IMR-90 (cell line): ENCODE data around the gene NCLN. TPM values are rescaled to one million over a fixed set of nuclear protein-coding genes. Genes with fewer than 3 reads are reported as not detected.

ENCODE experiments used
- ATAC-seq: fragments of 200-7000 bp; cut with Tn5 transposase; 2 replicates; pipeline ENCODE4 v1.9.1; 2020; ENCODE audit warnings: low read depth, mild to moderate bottlenecking, moderate library complexity
- BruUV-seq: library from RNA; stranded (reverse); fragments of 400-500 nt; replicated peaks from 2 replicates; lab custom pipeline; 2021; lab: Mats Ljungman, UMichigan
- CTCF ChIA-PET: fragments of 300-600 bp; formaldehyde crosslinking; extraction: SDS; loops from one replicate; lab custom pipeline; 2021; ENCODE audit warnings: antibody characterized with exemption; lab: Yijun Ruan, JAX
- POLR2A ChIA-PET: fragments of 300-600 bp; sonication (Branson Sonifier 250); formaldehyde crosslinking; loops from one replicate; lab custom pipeline; 2022; ENCODE audit warnings: antibody characterized with exemption; ENCODE audit not compliant: unreplicated experiment; lab: Charles Lee
- DNase-seq: peaks from one replicate; pipeline ENCODE4 v3.0.0; 2013
- H2AFZ ChIP-seq: replicated peaks from 2 replicates; pipeline ENCODE3; 2013; ENCODE audit warnings: low read length, mild to moderate bottlenecking; ENCODE audit not compliant: poor library complexity
- H2AK5ac ChIP-seq: 2 replicates; pipeline ENCODE4 v1.6.1; 2013; ENCODE audit warnings: low read depth, low read length, inconsistent platforms
- H2AK9ac ChIP-seq: replicated peaks from 2 replicates; pipeline ENCODE3; 2013; ENCODE audit warnings: mild to moderate bottlenecking, low read depth, low read length, moderate library complexity; ENCODE audit not compliant: poor library complexity
- H2BK120ac ChIP-seq: 2 replicates; pipeline ENCODE4 v1.6.1; 2013; ENCODE audit warnings: low read depth, low read length, inconsistent platforms
- H2BK15ac ChIP-seq: 3 replicates; pipeline ENCODE4 v1.6.1; 2013; ENCODE audit warnings: low read depth, low read length, inconsistent platforms
- H2BK20ac ChIP-seq: 2 replicates; pipeline ENCODE4 v1.6.1; 2013; ENCODE audit warnings: low read depth, mild to moderate bottlenecking, inconsistent platforms, low read length, moderate library complexity
- H2BK5ac ChIP-seq: 2 replicates; pipeline ENCODE4 v1.6.1; 2013; ENCODE audit warnings: mild to moderate bottlenecking, low read depth, low read length, inconsistent platforms; ENCODE audit not compliant: poor library complexity, severe bottlenecking
- H3K14ac ChIP-seq: replicated peaks from 2 replicates; pipeline ENCODE4 v1.6.1; 2013; ENCODE audit warnings: low read depth, low read length, inconsistent platforms
- H3K18ac ChIP-seq: 2 replicates; pipeline ENCODE4 v1.6.1; 2013; ENCODE audit warnings: low read depth, low read length, control low read depth
- H3K23ac ChIP-seq: 2 replicates; pipeline ENCODE4 v1.6.1; 2013; ENCODE audit warnings: low read depth, low read length, inconsistent platforms
- H3K27ac ChIP-seq: 2 replicates; pipeline ENCODE4 v1.5.1; 2013; ENCODE audit warnings: mild to moderate bottlenecking, control low read depth, low read length; ENCODE audit not compliant: insufficient read depth
- H3K27me3 ChIP-seq: 2 replicates; pipeline ENCODE4 v1.6.1; 2013; ENCODE audit warnings: low read length; ENCODE audit not compliant: control insufficient read depth, insufficient read depth
- H3K36me3 ChIP-seq: 2 replicates; pipeline ENCODE4 v1.6.1; 2013; ENCODE audit warnings: low read length, mixed read lengths; ENCODE audit not compliant: control insufficient read depth, insufficient read depth
- H3K4ac ChIP-seq: 2 replicates; pipeline ENCODE4 v1.6.1; 2013; ENCODE audit warnings: low read depth, low read length, inconsistent platforms
- H3K4me1 ChIP-seq: 2 replicates; pipeline ENCODE4 v1.6.1; 2013; ENCODE audit warnings: low read length, mixed read lengths; ENCODE audit not compliant: control insufficient read depth, insufficient read depth
- H3K4me2 ChIP-seq: 2 replicates; pipeline ENCODE4 v1.6.1; 2013; ENCODE audit warnings: low read depth, mild to moderate bottlenecking, control low read depth, low read length, moderate library complexity
- H3K4me3 ChIP-seq: 2 replicates; pipeline ENCODE4 v1.5.1; 2013; ENCODE audit warnings: low read depth, mild to moderate bottlenecking, control low read depth, low read length, moderate library complexity; ENCODE audit not compliant: insufficient read depth
- H3K56ac ChIP-seq: 2 replicates; pipeline ENCODE4 v1.6.1; 2013; ENCODE audit warnings: low read length, inconsistent platforms; ENCODE audit not compliant: insufficient read depth; ENCODE audit errors: extremely low read depth
- H3K79me1 ChIP-seq, 2 experiments: 2 replicates each; pipeline ENCODE4 v1.6.1; 2013; ENCODE audit warnings: low read length in 2 of 2, inconsistent platforms in 1 of 2, low read depth in 1 of 2
- H3K9ac ChIP-seq: 2 replicates; pipeline ENCODE4 v1.6.1; 2013; ENCODE audit warnings: low read depth, low read length, control low read depth
- H3K9me1 ChIP-seq: 2 replicates; pipeline ENCODE4 v1.6.1; 2013; ENCODE audit warnings: low read length, inconsistent platforms; ENCODE audit not compliant: insufficient read depth
- H3K9me3 ChIP-seq: 2 replicates; pipeline ENCODE4 v1.6.1; 2013; ENCODE audit warnings: low read length; ENCODE audit not compliant: control insufficient read depth, insufficient read depth
- H4K20me1 ChIP-seq: 2 replicates; pipeline ENCODE4 v1.6.1; 2013; ENCODE audit warnings: low read length, inconsistent platforms; ENCODE audit not compliant: insufficient read depth
- H4K5ac ChIP-seq: 2 replicates; pipeline ENCODE4 v1.6.1; 2013; ENCODE audit warnings: mild to moderate bottlenecking, low read depth, low read length, control low read depth
- H4K8ac ChIP-seq, 2 experiments: 2 replicates each; pipeline ENCODE4 v1.6.1; 2013; ENCODE audit warnings: low read depth in 2 of 2, low read length in 2 of 2, control low read depth in 1 of 2, inconsistent platforms in 1 of 2
- H4K91ac ChIP-seq: 2 replicates; pipeline ENCODE4 v1.6.1; 2013; ENCODE audit warnings: low read depth, low read length, inconsistent platforms; ENCODE audit not compliant: insufficient read depth
- BHLHE40 ChIP-seq: fragments of 150-350 bp; IDR thresholded peaks from 2 replicates; pipeline ENCODE4 v1.6.1; 2016; ENCODE audit warnings: mild to moderate bottlenecking, low read depth, low read length
- CEBPB ChIP-seq: IDR thresholded peaks from 2 replicates; pipeline ENCODE4 v1.6.1; 2012; ENCODE audit warnings: low read depth, low read length, improper control_type of control experiment
- CHD1 ChIP-seq: IDR thresholded peaks from 2 replicates; pipeline ENCODE4 v1.6.1; 2012; ENCODE audit warnings: low read depth, low read length, improper control_type of control experiment
- FOS ChIP-seq: fragments of 150-350 bp; IDR thresholded peaks from 2 replicates; pipeline ENCODE4 v1.6.1; 2016; ENCODE audit warnings: low read depth, low read length
- MAFK ChIP-seq: IDR thresholded peaks from 2 replicates; pipeline ENCODE4 v1.6.1; 2012; ENCODE audit warnings: low read depth, low read length, improper control_type of control experiment
- POLR2A ChIP-seq: IDR thresholded peaks from 2 replicates; pipeline ENCODE4 v1.6.1; 2012; ENCODE audit warnings: mild to moderate bottlenecking, low read depth, low read length
- RAD21 ChIP-seq: IDR thresholded peaks from 2 replicates; pipeline ENCODE4 v1.6.1; 2012; ENCODE audit warnings: low read length, improper control_type of control experiment
- RCOR1 ChIP-seq: IDR thresholded peaks from 2 replicates; pipeline ENCODE4 v1.6.1; 2012; ENCODE audit warnings: mild to moderate bottlenecking, low read length, improper control_type of control experiment; ENCODE audit not compliant: insufficient replicate concordance
- USF2 ChIP-seq: fragments of 150-350 bp; IDR thresholded peaks from 2 replicates; pipeline ENCODE4 v1.6.1; 2017; ENCODE audit warnings: mild to moderate bottlenecking, antibody characterized with exemption, low read length, low read depth
- WGBS, 2 experiments: methylation state at CpG; one replicate each; pipeline versions ENCODE4 v1.1.5 to v1.1.7; 2013; ENCODE audit warnings: missing lambda C conversion rate in 2 of 2; ENCODE audit not compliant: insufficient read length in 1 of 2; ENCODE audit errors: extremely low coverage in 2 of 2; 5-methylcytosine and 5-hydroxymethylcytosine counted together
- dilution Hi-C: fragments of 300-500 bp; cut with HindIII; formaldehyde crosslinking; loops from one replicate; pipeline ENCODE4 v1.14.3; 2018; ENCODE audit warnings: low sequenced_read_pairs; ENCODE audit not compliant: unreplicated experiment
- in situ Hi-C: fragments of 300-500 bp; cut with MboI; formaldehyde crosslinking; loops from 3 replicates; pipeline ENCODE4 v1.14.3; 2019; ENCODE audit warnings: low sequenced_read_pairs, inconsistent platforms, mixed read lengths
- intact Hi-C: fragments of 100-400 bp; cut with micrococcal nuclease; formaldehyde crosslinking; loops from 2 replicates; pipeline ENCODE4 v1.10.0; 2022
- polyA plus RNA-seq, 3 experiments: library from polyadenylated mRNA; depleted of rRNA; stranded (reverse); fragments of >200 nt; gene quantifications; 2 replicates each; pipeline ENCODE4 v1.2.3, GENCODE V29; 2012; ENCODE audit warnings: low replicate concordance in 1 of 3
- total RNA-seq: library from RNA; depleted of rRNA; stranded (reverse); fragments of >200 nt; gene quantifications from 2 replicates; pipeline ENCODE4 v1.2.3, GENCODE V29; 2012
- TF ChIP-seq, protein P1 (sequence below): conservative IDR thresholded peaks from 2 replicates; pipeline ENCODE4 v1.5.1; 2012; ENCODE audit warnings: mild to moderate bottlenecking, low read depth, low read length, improper control_type of control experiment
- TF ChIP-seq, protein P2 (sequence below): fragments of 150-350 bp; IDR thresholded peaks from 2 replicates; pipeline ENCODE4 v1.6.1; 2016; ENCODE audit warnings: low read depth, mild to moderate bottlenecking, low read length, moderate library complexity, borderline replicate concordance

Gene NCLN
- total and polyA plus RNA-seq, 2 of the 4 experiments (the other 2 are of a cell fraction), result 32.8 to 90.8 TPM

GRCh38 chr19:3145909-3146676 is 39.6 kb upstream of the NCLN start:
- intact Hi-C loops, result no loop called here
- in situ Hi-C loops, result no loop called here
- dilution Hi-C loops, result no loop called here

More at GRCh38 chr19:3145909-3146676, 39.6 kb upstream of the NCLN start:
- no peak overlapping the region for H2AK9ac ChIP-seq
- peaks cover 12% of the 10 kb centered on the region; the same call in 1 of the 2 replicates for H3K9me1 ChIP-seq
- no peak for TF ChIP-seq BHLHE40
- TF ChIP-seq USF2, result no peak
- TF ChIP-seq, protein P1, sequence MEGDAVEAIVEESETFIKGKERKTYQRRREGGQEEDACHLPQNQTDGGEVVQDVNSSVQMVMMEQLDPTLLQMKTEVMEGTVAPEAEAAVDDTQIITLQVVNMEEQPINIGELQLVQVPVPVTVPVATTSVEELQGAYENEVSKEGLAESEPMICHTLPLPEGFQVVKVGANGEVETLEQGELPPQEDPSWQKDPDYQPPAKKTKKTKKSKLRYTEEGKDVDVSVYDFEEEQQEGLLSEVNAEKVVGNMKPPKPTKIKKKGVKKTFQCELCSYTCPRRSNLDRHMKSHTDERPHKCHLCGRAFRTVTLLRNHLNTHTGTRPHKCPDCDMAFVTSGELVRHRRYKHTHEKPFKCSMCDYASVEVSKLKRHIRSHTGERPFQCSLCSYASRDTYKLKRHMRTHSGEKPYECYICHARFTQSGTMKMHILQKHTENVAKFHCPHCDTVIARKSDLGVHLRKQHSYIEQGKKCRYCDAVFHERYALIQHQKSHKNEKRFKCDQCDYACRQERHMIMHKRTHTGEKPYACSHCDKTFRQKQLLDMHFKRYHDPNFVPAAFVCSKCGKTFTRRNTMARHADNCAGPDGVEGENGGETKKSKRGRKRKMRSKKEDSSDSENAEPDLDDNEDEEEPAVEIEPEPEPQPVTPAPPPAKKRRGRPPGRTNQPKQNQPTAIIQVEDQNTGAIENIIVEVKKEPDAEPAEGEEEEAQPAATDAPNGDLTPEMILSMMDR, result no peak
- TF ChIP-seq CHD1, result no peak
- TF ChIP-seq CEBPB, result no peak
- TF ChIP-seq RAD21, result no peak
- no peak for TF ChIP-seq MAFK
- no peak for TF ChIP-seq POLR2A
- TF ChIP-seq FOS, result no peak
- TF ChIP-seq RCOR1, result no peak
- TF ChIP-seq, protein P2, sequence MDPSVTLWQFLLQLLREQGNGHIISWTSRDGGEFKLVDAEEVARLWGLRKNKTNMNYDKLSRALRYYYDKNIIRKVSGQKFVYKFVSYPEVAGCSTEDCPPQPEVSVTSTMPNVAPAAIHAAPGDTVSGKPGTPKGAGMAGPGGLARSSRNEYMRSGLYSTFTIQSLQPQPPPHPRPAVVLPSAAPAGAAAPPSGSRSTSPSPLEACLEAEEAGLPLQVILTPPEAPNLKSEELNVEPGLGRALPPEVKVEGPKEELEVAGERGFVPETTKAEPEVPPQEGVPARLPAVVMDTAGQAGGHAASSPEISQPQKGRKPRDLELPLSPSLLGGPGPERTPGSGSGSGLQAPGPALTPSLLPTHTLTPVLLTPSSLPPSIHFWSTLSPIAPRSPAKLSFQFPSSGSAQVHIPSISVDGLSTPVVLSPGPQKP, result no peak
- no peak overlapping the region for H3K56ac ChIP-seq
- no peak overlapping the region for H2BK5ac ChIP-seq
- DNase-seq (no peak), ATAC-seq (no peak)
- H3K27ac ChIP-seq, result no peak overlapping the region
- no peak overlapping the region for H3K4me2 ChIP-seq
- H3K9ac ChIP-seq, result no peak overlapping the region
- H4K8ac ChIP-seq, result no peak overlapping the region
- no peaks in the 10 kb centered on the region for H3K36me3 ChIP-seq
- H3K9me3 ChIP-seq, result no peaks in the 10 kb centered on the region
- H3K4me1 ChIP-seq, result peaks cover 7% of the 10 kb centered on the region
- peak overlapping the region; percentile 3 for H2AFZ ChIP-seq
- POLR2A ChIA-PET, result no interaction called here
- no peak overlapping the region for H2BK15ac ChIP-seq
- H2BK120ac ChIP-seq, result no peak overlapping the region
- H3K79me1 ChIP-seq, result no peaks in the 10 kb centered on the region; a peak in 1 of 4 replicates
- no TSS peak for BruUV-seq
- H2AK5ac ChIP-seq, result peak overlapping the region; percentile 39; the same call in 1 of the 2 replicates
- H3K4me3 ChIP-seq, result no peak overlapping the region
- 94% methylated on average over 12 of the region's 20 CpGs; no CpG with 5 or more reads in 1 of the 2 experiments for WGBS, 2 experiments
- H3K27me3 ChIP-seq, result no peaks in the 10 kb centered on the region
- H3K18ac ChIP-seq, result no peak overlapping the region
- no peak overlapping the region for H2BK20ac ChIP-seq
- H3K23ac ChIP-seq, result no peak overlapping the region
- H3K4ac ChIP-seq, result no peak overlapping the region
- H4K20me1 ChIP-seq, result no peaks in the 10 kb centered on the region; the same call in 1 of the 2 replicates
- H4K5ac ChIP-seq, result no peak overlapping the region
- H4K91ac ChIP-seq, result no peak overlapping the region
- CTCF ChIA-PET, result no interaction called here
- no peak overlapping the region for H3K14ac ChIP-seq
